HG03575 (cell line): ENCODE data around the gene DCLK1.

Experiments
- ATAC-seq: cut with Tn5 transposase; IDR thresholded peaks from one replicate; pipeline ENCODE4 v1.9.1; 2021; ENCODE audit not compliant: unreplicated experiment, insufficient number of reproducible peaks, low FRiP score; ENCODE audit errors: extremely low read depth

Gene DCLK1

GRCh38 chr13:35792911-35793310 lies 338.3 kb downstream of the DCLK1 start:
- no peak for ATAC-seq

- ATAC-seq = no peak
Observed at GRCh38 chr13:35792021-35792420, 339.2 kb downstream of the DCLK1 start.

GRCh38 chr13:35791184-35791851 lies 339.9 kb downstream of the DCLK1 start:
- ATAC-seq = no peak

GRCh38 chr13:35789335-35790165 lies 341.6 kb downstream of the DCLK1 start:
- ATAC-seq = no peak

- no peak for ATAC-seq
Observed at GRCh38 chr13:35787937-35788336, 343.2 kb downstream of the DCLK1 start.

- no peak for ATAC-seq
Observed at GRCh38 chr13:35785576-35786303, 345.4 kb downstream of the DCLK1 start.

- ATAC-seq = no peak
Observed at GRCh38 chr13:35784286-35784951, 346.8 kb downstream of the DCLK1 start.

GRCh38 chr13:35782793-35783192 lies 348.4 kb downstream of the DCLK1 start:
- ATAC-seq = no peak

- no peak for ATAC-seq
Observed at GRCh38 chr13:35781036-35782000, 349.9 kb downstream of the DCLK1 start.

- no peak for ATAC-seq
Observed at GRCh38 chr13:35780613-35781012, 350.6 kb downstream of the DCLK1 start.

- ATAC-seq = no peak
Observed at GRCh38 chr13:35771898-35772297, 359.3 kb downstream of the DCLK1 start.

- ATAC-seq = no peak
Observed at GRCh38 chr13:35770756-35771297, 360.4 kb downstream of the DCLK1 start.

GRCh38 chr13:35769812-35770211 lies 361.4 kb downstream of the DCLK1 start:
- no peak for ATAC-seq

- ATAC-seq = no peak
Observed at GRCh38 chr13:35768551-35768950, 362.6 kb downstream of the DCLK1 start.

GRCh38 chr13:35768073-35768472 lies 363.1 kb downstream of the DCLK1 start:
- no peak for ATAC-seq

- ATAC-seq = no peak
Observed at GRCh38 chr13:35767256-35767976, 363.8 kb downstream of the DCLK1 start.

- ATAC-seq = no peak
Observed at GRCh38 chr13:35766663-35767062, 364.5 kb downstream of the DCLK1 start.
